Upper lobe of left lung (tissue), 6 donors: Measurements from ENCODE around the gene IP6K2. TPM values are rescaled to one million over a fixed set of nuclear protein-coding genes. Genes with fewer than 3 reads are reported as not detected.

Experiments
- ATAC-seq, 2 donors: fragments of 200-7000 bp; cut with Tn5 transposase; one replicate each; pipeline ENCODE4 v1.9.1; 2022; ENCODE audit warnings: mild to moderate bottlenecking in 2 of 2, moderate library complexity in 2 of 2; ENCODE audit not compliant: low FRiP score in 2 of 2
- DNase-seq, 2 donors: peaks; one replicate each; pipeline ENCODE4 v3.0.0-alpha.2; 2019 to 2020
- H3K27ac ChIP-seq, 4 donors: fragments of 200-600 bp; sonication (generic); one replicate each; pipeline ENCODE4 v1.5.1; 2016 to 2019
- H3K27me3 ChIP-seq, 4 donors: fragments of 200-600 bp; sonication (generic); one replicate each; pipeline ENCODE4 v1.5.1; 2017 to 2019
- H3K36me3 ChIP-seq, 4 donors: fragments of 200-600 bp; sonication (generic); one replicate each; pipeline ENCODE4 v1.5.1; 2016 to 2019
- H3K4me1 ChIP-seq, 4 donors: fragments of 200-600 bp; sonication (generic); one replicate each; pipeline ENCODE4 v1.5.1; 2018 to 2019
- H3K4me3 ChIP-seq, 4 donors: fragments of 200-600 bp; sonication (generic); one replicate each; pipeline ENCODE4 v1.5.1; 2017 to 2019; ENCODE audit warnings: mild to moderate bottlenecking in 2 of 4, moderate library complexity in 1 of 4
- H3K9me3 ChIP-seq, 4 donors: fragments of 200-600 bp; sonication (generic); one replicate each; pipeline ENCODE4 v1.5.1; 2018 to 2019
- EP300 ChIP-seq, 4 donors: sonication (generic); formaldehyde crosslinking; IDR thresholded peaks; one replicate each; pipeline ENCODE4 v1.5.1; 2017; ENCODE audit warnings: antibody characterized with exemption in 4 of 4, control low read depth in 2 of 4
- POLR2A ChIP-seq, 4 donors: fragments of 450-650 bp; IDR thresholded peaks; one replicate each; pipeline ENCODE4 v1.5.1; 2016 to 2017; ENCODE audit warnings: antibody characterized with exemption in 4 of 4, mild to moderate bottlenecking in 2 of 4
- POLR2AphosphoS5 ChIP-seq, 2 donors: sonication (generic); formaldehyde crosslinking; IDR thresholded peaks; one replicate each; pipeline ENCODE4 v1.5.1; 2017; ENCODE audit warnings: antibody characterized with exemption in 2 of 2
- WGBS, 2 donors: methylation state at CpG; one replicate each; pipeline ENCODE4 v1.1.5; 2017 to 2018; 5-methylcytosine and 5-hydroxymethylcytosine counted together
- total RNA-seq, 6 donors: library from RNA; depleted of rRNA in 4 of 6; stranded (reverse); fragments of >200 nt in 4 of 6; gene quantifications; one replicate each; pipeline versions ENCODE4 v1.1.0 to v1.2.1, GENCODE V29; 2016 to 2021
- TF ChIP-seq, protein P1 (sequence below), 6 experiments: fragments of 450-650 bp in 4 of 6; fragments of 200-600 bp in 2 of 6; sonication (generic) in 2 of 6; IDR thresholded peaks; one replicate each; pipeline ENCODE4 v1.5.1; 2016 to 2019; ENCODE audit warnings: antibody characterized with exemption in 6 of 6
- donor health status: DM: no; HTN: no; CAD: no; lungs with moderate emphysema.
- donor health status: DM: no; HTN: yes; CAD: no; lungs with severe emphysema.

IP6K2 gene
- total RNA-seq, 6 donors from 2014 or later, result 53.3 to 106 (median 65.4) TPM

DNA sequence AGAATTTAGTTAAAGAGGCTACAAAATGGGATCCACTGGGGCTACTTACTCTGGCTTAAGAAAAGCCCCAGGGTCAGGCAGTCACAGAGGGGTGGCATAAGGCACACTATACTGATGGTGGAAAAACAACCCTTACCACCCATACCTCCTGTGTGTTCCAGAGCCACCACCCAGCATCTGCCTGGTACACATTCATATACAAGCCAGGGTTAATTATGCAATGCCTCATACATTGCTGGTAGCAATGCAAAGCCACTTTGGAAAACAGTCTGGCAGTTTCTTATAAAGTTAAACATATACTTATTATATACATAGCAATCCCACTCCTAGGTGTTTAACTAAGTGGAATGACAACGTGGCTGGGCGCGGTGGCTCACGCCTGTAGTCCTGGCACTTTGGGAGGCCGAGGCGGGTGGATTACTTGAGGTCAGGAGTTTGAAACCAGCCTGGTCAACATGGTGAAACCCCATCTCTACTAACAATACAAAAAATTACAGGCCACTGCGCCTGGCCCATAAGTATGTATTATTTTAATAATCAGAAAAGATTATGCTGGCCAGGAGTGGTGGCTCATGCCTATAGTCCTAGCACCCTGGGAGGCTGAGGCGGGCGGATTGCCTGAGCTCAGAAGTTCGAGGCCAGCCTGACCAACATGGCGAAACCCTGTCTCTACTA lies 16.2 kb downstream of the IP6K2 start:
- no peak for TF ChIP-seq POLR2A (IDR thresholded peaks at IDR 0.05)
- no peak for TF ChIP-seq EP300 (IDR thresholded peaks at IDR 0.05)
- no peak for TF ChIP-seq POLR2AphosphoS5 (IDR thresholded peaks at IDR 0.05)
- TF ChIP-seq, protein P1, sequence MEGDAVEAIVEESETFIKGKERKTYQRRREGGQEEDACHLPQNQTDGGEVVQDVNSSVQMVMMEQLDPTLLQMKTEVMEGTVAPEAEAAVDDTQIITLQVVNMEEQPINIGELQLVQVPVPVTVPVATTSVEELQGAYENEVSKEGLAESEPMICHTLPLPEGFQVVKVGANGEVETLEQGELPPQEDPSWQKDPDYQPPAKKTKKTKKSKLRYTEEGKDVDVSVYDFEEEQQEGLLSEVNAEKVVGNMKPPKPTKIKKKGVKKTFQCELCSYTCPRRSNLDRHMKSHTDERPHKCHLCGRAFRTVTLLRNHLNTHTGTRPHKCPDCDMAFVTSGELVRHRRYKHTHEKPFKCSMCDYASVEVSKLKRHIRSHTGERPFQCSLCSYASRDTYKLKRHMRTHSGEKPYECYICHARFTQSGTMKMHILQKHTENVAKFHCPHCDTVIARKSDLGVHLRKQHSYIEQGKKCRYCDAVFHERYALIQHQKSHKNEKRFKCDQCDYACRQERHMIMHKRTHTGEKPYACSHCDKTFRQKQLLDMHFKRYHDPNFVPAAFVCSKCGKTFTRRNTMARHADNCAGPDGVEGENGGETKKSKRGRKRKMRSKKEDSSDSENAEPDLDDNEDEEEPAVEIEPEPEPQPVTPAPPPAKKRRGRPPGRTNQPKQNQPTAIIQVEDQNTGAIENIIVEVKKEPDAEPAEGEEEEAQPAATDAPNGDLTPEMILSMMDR (IDR thresholded peaks at IDR 0.05), result no peak
- H3K27ac ChIP-seq, result no peak overlapping the region
- no peak overlapping the region for H3K4me3 ChIP-seq
- DNase-seq, result no peak
- no peaks in the 10 kb centered on the region for H3K27me3 ChIP-seq
- no peak for ATAC-seq
- 91 to 93% methylated on average over 11 of the region's 11 CpGs for WGBS, 2 donors
- H3K36me3 ChIP-seq, result peaks cover 4 to 23% (median 13%) of the 10 kb centered on the region in 4 donors
- H3K4me1 ChIP-seq, result peaks cover 0 to 39% (median 10%) of the 10 kb centered on the region in 4 donors
- H3K9me3 ChIP-seq, result no peaks in the 10 kb centered on the region

DNA sequence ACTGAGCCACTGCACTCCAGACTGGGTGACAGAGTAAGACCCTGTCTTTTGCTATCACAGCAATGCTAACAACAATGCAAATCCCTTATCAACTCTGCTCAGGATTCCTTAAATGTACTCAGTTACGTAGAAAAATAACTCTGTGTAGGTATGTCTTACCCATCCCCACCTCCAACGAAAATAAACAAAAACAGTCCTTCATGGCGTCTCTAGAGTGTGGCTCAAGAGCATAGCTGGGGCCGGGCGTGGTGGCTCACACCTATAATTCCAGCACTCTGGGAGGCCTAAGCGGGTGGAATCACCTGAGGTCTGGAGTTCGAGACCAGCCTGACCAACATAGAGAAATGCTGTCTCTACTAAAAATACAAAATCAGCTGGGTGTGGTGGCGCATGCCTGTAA lies 18.1 kb downstream of the IP6K2 start:
- WGBS, 2 donors, result 83 to 87% methylated on average over 8 of the region's 8 CpGs
- Histone ChIP-seq H3K36me3 (peaks cover 9 to 39% (median 26%) of the 10 kb centered on the region in 4 donors), H3K9me3 (no peaks in the 10 kb centered on the region), H3K27me3 (no peaks in the 10 kb centered on the region), H3K27ac (no peak overlapping the region), H3K4me1 (peaks cover 8 to 39% (median 16%) of the 10 kb centered on the region in 4 donors), H3K4me3 (no peak overlapping the region)
- DNase-seq, result no peak
- no peak for ATAC-seq
- TF ChIP-seq POLR2AphosphoS5 (IDR thresholded peaks at IDR 0.05) (no peak), POLR2A (IDR thresholded peaks at IDR 0.05) (no peak), EP300 (IDR thresholded peaks at IDR 0.05) (no peak)
- TF ChIP-seq, protein P1 (IDR thresholded peaks at IDR 0.05), result no peak

DNA sequence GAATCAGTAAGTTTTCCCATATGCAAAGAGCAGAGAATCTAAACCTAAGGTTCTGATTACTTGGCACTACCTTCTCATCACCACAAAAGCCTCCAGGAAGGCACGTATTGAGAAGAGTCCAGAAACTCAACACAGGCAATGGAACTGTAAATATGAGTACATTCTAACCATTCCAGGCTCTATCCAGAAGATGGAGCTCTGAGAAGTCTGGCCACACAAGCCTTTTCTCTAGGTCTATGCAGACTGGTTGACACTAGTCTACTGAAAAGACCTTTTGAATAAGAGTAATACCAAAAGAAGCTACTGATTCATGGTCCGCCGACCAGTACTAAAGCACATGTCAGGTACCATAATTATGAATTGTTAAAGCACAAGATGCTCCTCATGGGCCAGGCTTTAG lies 19.1 kb downstream of the IP6K2 start:
- no peak for ATAC-seq
- peaks cover 8 to 33% (median 13%) of the 10 kb centered on the region in 4 donors for H3K4me1 ChIP-seq
- 84 to 88% methylated on average over 3 of the region's 3 CpGs for WGBS, 2 donors
- TF ChIP-seq EP300 (IDR thresholded peaks at IDR 0.05) (no peak), POLR2AphosphoS5 (IDR thresholded peaks at IDR 0.05) (no peak), POLR2A (IDR thresholded peaks at IDR 0.05) (no peak)
- TF ChIP-seq, protein P1 (IDR thresholded peaks at IDR 0.05), result no peak
- no peak overlapping the region for H3K27ac ChIP-seq
- DNase-seq, result no peak
- no peak overlapping the region for H3K4me3 ChIP-seq
- no peaks in the 10 kb centered on the region for H3K27me3 ChIP-seq
- H3K9me3 ChIP-seq, result no peaks in the 10 kb centered on the region
- peaks cover 9 to 48% (median 35%) of the 10 kb centered on the region in 4 donors for H3K36me3 ChIP-seq

DNA sequence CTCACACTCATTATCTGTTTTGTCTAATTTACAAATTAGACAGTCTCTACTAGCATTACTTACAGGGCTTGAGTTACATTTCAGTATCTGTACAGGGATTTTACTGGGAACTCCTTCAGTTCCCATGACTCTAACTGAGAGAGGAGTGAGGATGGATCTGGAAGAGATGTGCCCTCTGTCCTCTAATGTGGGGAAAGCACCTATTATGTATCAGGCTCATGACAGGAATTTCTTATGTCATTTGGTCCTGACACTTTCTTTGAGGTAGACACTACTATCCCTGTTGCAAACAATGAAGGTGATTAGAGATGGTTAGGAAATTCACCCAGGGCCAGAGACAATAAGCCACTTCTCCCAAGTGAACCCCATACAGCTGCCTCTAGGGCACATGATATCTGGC lies 20.4 kb downstream of the IP6K2 start:
- DNase-seq (no peak), ATAC-seq (no peak)
- H3K27ac ChIP-seq, result peak overlapping the region in 1 of 4 donors; percentile 8
- H3K27me3 ChIP-seq, result no peaks in the 10 kb centered on the region
- H3K36me3 ChIP-seq, result peaks cover 18 to 61% (median 47%) of the 10 kb centered on the region in 4 donors
- TF ChIP-seq EP300 (IDR thresholded peaks at IDR 0.05) (no peak), POLR2AphosphoS5 (IDR thresholded peaks at IDR 0.05) (no peak), POLR2A (IDR thresholded peaks at IDR 0.05) (no peak)
- TF ChIP-seq, protein P1 (IDR thresholded peaks at IDR 0.05), result no peak
- H3K9me3 ChIP-seq, result no peaks in the 10 kb centered on the region
- peaks cover 8 to 30% (median 13%) of the 10 kb centered on the region in 4 donors for H3K4me1 ChIP-seq
- no peak overlapping the region for H3K4me3 ChIP-seq

DNA sequence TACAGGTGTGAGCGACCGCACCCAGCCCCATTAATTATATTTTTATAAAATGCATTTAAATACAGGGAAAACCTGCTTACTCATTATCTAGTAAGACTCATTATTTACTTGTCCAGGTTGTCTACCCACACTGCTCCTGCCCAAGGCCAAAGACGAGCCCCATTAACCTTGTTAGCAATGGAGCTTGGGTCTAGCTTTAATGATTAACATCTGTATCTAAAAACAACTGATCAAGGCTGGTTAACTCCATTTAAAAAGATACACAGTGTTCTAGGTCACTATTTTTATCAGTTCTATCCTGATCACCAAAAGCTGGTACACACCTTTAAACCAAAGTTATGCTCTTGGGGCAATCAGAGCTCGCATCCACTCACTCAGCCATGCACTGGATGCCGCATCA lies 20.9 kb downstream of the IP6K2 start:
- H3K27ac ChIP-seq, result peak overlapping the region in 3 of 4 donors; percentile 8 to 85 (median 78)
- H3K4me1 ChIP-seq, result peaks cover 8 to 30% (median 13%) of the 10 kb centered on the region in 4 donors
- TF ChIP-seq EP300 (IDR thresholded peaks at IDR 0.05), result no peak
- TF ChIP-seq, protein P1 (IDR thresholded peaks at IDR 0.05), result no peak
- no peak for TF ChIP-seq POLR2AphosphoS5 (IDR thresholded peaks at IDR 0.05)
- TF ChIP-seq POLR2A (IDR thresholded peaks at IDR 0.05), result no peak
- no peaks in the 10 kb centered on the region for H3K27me3 ChIP-seq
- H3K36me3 ChIP-seq, result peaks cover 18 to 63% (median 50%) of the 10 kb centered on the region in 4 donors
- H3K9me3 ChIP-seq, result no peaks in the 10 kb centered on the region
- H3K4me3 ChIP-seq, result no peak overlapping the region
- 97 to 99% methylated on average over 5 of the region's 5 CpGs for WGBS, 2 donors
- no peak for ATAC-seq
- DNase-seq, result no peak
